Hematopoietic multipotent progenitor cell (in vitro differentiated cells): ENCODE data around the gene CEACAM19. TPM values are rescaled to one million over a fixed set of nuclear protein-coding genes. Genes with fewer than 3 reads are reported as not detected.
"Not testable (repeated sequence)": the region's sequence is repeated elsewhere in the genome, so short reads cannot be mapped to it uniquely, and the experiment has no call there.

Experiments
- DNase-seq, 3 donors: peaks; one replicate each; pipeline ENCODE4 v3.0.0-alpha.2; 2011 to 2015; ENCODE audit warnings: low read depth in 2 of 3, low spot score in 2 of 3
- total RNA-seq: library from RNA; depleted of rRNA; stranded (reverse); fragments of >200 nt; gene quantifications from one replicate; pipeline ENCODE4 v1.2.3, GENCODE V29; 2012

Gene CEACAM19
- total RNA-seq, 1 donor = 1.6 TPM

DNA sequence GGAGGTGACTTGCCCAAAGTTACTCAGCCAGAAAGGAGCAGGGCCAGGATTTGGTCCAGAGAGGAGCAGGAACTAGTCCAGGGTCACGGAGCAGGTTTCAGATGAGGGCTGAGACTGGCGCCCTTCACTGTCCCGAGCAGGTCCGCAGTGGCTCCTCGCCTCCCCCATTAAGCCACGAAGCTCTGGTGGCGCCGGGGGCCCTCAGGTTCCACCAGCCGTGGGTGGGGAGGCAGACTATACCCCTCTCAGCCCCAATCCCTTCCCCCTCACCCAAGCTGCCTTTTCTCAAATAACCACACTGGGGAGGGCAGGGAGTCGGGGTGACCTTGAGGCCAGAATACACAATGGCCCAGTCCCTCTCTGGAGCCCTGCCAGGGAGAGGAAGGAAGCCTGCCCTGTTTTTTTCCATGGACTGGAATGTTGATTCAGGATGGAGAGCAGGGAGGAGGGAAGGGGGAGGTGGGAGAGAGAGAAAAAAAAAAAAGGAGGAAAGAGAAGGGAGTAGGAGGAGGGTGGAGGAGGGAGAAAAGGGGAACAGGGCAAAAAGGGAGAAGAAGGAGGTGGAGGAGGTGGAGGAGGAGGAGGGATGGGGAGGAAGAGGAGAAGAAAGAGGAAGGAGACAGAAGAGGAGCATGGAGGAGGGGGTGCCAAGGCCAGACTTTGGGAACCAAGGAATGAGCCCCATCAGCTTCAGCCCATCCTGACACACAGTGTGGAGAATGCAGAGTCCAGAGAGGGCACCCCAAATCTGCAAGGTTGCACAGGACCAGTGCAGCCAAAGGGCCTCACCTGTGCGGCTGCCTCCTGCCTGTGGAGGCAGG lies 47.4 kb downstream of the CEACAM19 start:
- DNase-seq = no peak

DNA sequence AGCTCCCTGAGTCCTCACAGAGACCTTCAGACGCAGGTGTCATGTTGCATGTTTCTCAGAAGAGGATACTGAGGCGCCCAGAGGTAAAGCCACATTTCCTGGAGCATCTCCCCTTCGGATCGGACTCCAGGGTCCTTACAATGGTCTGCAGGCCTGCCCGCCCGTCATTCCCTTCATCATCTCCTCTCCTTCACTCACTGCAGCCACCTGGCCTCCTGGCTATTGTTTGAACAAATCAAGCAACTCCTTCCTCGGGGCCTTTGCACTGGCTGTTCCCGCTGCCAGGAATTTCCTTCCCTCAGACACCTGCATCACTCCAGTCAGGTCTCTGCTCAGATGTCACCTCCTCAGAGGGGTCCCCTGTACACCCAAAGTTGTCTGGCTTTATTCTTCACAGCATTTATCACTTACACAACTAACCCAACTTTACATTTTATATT lies 48.0 kb downstream of the CEACAM19 start:
- no peak for DNase-seq

DNA sequence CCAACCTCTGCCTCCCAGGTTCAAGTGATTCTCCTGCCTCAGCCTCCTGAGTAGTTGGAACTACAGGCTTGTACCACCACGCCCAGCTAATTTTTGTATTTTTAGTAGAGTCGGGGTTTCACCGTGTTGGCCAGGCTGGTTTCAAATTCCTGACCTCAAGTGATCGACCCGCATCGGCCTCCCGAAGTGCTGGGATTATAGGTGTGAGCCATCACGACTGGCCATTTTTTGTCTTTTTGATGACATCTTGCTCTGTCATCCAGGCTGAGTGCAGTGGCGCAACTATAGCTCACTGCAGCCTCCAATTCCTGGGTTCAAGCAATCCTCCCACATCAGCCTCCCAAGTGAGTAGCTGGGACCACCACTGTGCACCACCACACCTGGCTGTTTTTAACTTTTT lies 49.1 kb downstream of the CEACAM19 start:
- DNase-seq = not testable (repeated sequence)

DNA sequence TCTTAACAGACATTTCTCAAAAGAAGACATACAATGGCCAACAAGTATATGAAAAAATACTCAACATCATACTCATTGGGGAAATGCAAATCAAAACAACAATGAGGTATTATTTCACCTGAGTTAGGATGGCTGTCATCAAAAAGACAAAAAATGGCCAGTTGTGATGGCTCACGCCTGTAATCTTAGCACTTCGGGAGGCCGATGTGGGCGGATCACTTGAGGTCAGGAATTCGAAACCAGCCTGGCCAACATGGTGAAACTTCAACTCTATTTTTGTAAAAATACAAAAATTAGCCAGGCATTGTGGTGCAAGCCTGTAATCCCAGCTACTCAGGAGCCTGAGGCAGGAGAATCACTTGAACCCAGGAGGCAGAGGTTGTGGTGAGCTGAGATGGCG lies 49.7 kb downstream of the CEACAM19 start:
- no peak for DNase-seq

DNA sequence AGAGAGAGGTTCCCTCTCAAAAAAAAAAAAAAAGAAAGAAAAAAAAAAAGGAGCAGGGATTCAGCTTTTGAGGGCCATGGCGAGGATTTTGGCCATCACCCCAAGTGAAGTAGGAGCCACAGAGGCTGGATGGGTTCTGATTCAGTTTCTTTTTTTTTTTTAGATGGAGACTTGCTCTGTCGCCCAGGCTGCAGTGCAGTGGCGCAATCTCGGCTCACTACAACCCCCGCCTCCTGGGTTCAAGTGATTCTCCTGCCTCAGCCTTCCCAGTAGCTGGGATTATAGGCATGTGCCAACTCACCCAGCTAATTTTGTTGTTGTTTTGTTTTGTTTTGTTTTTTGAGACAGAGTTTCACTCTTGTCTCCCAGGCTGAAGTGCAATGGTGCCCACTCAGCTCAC lies 50.1 kb downstream of the CEACAM19 start:
- DNase-seq = not testable (repeated sequence)

DNA sequence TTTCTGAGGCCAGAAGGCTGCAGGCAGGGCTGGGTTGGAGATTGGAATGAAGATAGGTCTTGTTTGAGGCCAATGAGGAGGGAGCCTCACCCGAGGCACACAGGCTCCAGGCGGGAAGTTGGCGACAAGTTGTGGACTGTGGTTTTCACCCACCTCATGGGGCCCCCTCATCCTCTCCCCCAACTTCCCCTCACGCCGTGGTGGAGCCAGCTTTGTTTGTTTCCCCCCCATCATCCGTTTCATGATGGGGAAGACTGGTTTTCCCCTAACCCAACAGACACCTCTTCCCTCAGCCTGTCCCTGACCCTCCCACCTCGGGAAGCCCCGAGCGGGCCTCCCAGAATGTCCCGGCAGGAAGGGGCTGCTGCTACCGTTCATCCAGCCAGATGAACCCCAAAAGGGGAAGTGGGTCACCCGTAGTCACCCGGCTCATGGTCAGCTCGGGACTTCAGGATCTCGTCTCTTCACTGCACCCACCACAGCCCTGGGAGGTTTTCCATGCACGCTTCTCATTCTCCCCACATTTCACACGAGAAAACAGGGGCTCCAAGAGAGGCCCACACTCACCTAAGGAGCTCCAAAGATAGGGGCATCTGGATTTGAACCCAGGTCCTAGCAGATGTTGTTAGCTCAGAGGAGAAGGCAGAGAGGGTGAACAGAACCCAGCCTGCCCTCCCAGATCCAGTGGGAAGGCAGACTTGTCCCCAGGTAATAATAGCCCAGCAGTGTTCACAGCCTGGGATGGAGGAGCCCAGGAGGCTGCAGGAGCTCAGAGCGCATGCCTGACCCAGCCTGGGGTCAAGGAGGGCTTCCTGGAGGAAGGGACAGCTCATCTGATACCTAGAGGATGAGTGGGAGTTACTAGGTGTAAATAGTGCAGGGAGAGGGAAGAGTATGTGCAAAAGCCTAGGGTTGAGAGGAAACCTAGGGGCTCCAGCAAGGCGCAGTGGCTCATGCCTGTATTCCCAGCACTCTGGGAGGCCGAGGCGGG lies 51.1 kb downstream of the CEACAM19 start:
- DNase-seq = peak in 2 of 3 donors; percentile 84 to 90

DNA sequence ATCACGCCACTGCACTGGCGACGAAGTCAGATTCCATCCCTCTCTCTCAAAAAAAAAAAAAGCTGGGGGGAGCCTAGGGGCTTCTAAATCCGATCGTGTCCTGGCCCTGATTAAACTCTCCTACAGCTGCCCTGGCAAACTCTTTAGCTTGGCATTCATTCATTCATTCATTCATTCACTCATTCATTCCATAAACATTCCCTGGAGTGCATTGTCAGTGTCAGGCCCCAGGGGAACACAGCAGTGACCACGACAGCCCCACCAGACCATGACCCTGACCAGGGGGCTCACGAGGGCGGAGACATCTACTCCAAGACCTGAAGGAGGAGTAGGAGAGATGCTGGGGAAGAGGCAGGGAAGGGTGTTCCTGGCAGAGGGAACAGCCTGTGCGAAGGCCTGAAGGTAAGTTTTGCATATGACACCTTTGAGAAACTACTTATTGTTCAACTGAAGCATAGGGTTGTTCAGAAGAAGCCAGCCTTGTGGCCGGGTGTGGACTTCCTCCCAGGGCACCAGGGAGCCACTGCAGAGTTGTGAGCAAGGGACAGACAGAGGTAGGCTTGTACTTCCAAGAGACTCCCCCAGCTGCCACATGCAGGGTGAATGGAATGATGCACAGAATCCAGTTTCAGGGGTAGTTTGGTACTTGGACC lies 52.1 kb downstream of the CEACAM19 start:
- DNase-seq = peak in 1 of 3 donors; percentile 22

DNA sequence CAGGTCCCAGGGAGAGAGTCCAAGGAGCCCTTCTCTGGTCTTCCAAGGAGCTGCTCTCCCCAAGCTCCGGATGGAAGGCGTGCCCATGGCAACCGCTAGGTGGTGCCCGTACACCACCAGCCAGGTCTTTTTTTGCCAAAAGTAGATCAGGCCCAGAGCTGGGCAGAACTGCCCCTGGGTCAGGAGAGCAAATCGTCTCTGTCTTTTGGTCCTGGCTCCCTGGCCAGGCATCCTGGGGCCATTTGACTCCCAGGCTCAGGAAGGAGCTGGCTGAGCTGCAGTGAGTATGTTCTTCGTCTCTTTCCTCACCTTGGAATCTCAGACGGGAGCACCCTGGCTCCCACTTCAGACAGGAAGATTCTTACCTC lies 52.7 kb downstream of the CEACAM19 start:
- peak; percentile 74 to 84 (median 80) for DNase-seq

DNA sequence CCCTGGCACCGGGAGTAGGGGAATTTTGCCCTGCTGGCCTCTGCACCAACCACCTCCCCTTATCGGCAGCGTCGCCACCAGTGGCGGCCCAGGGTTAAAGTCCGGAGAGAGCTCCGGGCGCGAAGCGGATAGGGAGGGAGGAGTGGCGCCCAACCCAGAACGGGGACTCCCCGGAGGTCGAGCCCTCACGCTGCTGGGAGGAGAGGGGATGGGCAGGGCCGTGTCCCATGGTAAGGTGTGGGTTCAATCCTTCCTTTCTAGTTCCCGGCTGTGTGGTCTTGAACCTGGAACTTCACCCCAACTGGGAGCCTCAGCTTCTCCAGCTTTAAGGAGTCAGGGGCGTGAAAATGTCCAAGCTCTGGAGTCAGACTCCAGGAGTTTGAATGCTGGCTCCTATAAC lies 54.0 kb downstream of the CEACAM19 start:
- no peak for DNase-seq

DNA sequence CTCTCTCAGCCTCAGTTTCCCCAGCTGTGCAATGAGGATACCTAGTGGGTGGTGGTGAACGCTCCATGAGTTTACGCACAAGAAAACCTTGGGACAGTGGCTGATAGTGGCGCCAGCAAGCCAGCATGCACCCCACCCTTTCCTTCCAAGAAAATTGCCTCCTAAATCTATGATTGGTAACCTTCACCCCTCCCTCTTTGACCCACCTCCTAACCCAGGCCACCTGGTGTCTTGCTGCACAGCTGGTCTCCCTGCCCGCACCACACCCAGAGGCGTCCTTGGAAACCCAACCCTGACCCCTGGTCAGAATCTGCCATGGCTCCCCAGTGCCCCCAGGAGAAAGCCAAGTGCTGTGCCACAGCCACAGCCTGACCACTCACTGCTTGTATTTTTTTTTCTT lies 54.4 kb downstream of the CEACAM19 start:
- DNase-seq = no peak

DNA sequence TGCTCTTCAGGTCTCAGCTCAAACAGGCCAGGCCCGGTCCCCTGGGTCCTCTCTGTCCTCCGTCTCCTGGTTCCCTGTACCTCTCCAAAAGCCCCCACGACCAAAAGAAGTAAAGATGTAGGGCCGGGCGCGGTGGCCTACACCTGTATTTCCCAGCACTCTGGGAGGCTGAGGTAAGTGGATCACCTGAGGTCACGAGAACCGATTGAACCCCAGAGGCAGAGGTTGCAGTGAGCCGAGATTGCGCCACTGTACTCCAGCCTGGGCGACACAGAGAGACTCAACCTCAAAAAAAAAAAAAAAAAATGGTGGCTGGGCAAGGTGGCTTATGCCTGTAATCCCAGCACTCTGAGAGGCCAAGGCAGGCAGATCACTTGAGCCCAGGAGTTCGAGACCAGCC lies 55.2 kb downstream of the CEACAM19 start:
- no peak for DNase-seq

DNA sequence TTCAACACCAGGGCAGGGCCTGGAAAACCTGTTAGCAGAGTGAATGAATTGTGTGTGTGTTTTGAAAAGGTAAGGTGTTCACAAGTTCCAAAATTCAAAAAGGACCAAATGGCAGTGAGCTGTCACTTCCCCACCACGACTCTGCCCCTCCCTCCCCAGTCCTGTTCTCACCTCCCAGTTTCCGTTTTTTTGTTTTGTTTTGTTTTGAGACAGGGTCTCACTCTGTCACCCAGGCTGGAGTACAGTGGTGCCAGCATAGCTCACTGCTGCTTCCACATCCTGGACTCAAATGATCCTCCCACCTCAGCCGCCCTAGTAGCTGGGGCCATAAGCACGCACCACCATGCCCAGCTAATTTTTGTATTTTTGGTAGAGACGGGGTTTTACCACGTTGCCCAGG lies 56.9 kb downstream of the CEACAM19 start:
- DNase-seq = peak in 1 of 3 donors; percentile 29

DNA sequence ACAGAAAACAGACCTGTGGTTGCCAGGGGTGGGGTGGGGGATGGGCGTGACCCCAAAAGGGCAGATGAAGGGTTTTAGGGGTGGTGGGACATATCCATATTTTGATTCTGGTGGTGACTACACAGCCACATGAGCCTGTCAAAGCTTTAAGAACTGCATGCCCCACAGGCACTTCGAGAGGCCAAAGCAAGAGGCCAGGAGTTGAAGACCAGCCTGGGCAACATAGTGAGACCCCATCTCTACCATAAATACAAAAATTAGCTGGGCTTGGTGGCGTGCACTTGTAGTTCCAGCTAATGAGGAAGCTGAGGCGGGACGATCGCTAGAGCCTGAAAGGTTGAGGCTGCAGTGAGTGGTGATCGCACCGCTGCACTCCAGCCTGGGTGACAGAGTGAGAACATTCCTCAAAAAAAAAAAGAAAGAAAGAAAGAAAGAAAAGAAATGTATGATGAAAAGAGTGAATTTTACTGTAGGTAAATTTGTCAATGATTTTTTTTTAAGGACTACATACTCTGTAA lies 58.3 kb downstream of the CEACAM19 start:
- no peak for DNase-seq

DNA sequence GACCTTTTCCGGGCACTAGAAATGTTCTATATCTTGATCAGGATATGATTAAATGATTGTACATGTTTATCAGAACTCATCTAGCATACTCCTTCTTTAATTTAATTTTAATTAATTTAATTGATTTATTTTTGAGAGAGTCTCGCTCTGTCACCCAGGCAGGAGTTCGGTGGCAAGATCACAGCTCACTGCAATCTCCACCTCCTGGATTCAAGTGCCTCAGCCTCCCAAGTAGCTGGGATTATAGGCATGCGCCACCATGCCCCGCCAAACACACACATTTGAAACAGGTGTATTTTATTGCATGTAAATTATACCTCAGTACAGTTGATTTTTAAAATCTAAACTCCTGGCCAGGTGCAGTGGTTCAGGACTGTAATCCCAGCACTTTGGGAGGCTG lies 59.8 kb downstream of the CEACAM19 start:
- DNase-seq = no peak

DNA sequence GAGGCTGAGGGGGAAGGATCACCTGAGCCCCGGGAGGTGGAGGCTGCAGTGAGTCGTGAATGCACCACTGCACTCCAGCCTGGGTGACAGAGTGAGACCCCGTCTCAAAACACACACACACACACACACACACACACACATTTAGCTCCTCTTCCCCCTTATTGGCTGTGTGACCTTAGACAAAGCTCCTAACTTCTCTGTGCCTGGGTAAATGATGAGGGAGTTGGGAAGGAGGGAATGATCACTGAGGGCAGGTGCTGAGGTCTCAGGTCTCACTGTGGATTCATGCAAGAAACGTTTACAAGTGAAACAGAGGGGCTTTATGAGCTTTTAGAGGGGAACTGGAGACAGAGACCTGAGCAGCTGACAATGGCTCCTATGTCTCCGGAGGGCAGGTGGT lies 60.3 kb downstream of the CEACAM19 start:
- DNase-seq = no peak

DNA sequence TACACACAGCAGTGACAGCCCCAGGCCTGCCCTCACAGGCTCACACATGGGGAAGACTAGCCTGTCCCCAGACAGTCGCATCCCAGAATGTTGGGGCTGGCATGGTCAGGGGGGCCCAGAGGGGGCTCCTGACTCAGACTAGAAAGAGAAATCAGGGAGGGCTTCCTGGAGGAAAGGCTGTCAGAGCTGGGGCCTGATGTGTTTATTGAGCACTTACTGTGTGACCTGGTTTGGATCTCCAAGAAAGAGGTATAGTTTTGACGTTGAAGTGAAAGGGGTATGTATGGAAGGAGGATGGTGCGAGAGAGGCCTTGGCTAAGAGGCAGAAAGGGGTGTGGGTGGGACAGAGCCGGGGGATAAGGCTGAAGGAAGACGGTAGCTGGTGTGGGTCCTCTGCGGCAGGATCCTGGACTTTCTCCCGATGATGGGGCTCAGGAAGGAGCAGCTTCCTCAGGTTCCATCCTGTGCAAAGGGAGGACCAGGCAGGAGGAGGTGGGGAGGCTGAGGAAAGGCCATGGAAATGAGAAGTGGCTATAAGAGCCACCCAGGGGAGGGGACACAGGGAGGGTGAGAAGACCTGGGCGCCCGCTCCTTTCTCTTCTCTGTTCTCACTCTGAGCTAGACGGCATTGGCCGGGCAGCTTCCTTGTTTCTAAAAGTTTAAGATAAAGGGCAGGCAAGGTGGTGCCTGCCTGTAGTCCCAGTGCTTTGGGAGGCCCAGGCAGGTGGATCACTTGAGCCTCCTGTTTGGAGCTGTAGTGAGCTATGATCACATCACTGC lies 61.1 kb downstream of the CEACAM19 start:
- no peak for DNase-seq
